GM23248 (cell line): Measurements from ENCODE around the gene TMEM132C.

ENCODE experiments used
- EZH2 ChIP-seq: fragments of 200-600 bp; sonication (generic); IDR thresholded peaks from 2 replicates; pipeline ENCODE4 v1.6.1; 2018; ENCODE audit warnings: antibody characterized with exemption, mild to moderate bottlenecking; ENCODE audit not compliant: insufficient read depth, poor library complexity, severe bottlenecking
- EZH2phosphoT487 ChIP-seq: fragments of 200-600 bp; sonication (generic); IDR thresholded peaks from 2 replicates; pipeline ENCODE4 v1.6.1; 2018; ENCODE audit warnings: antibody characterized with exemption, moderate library complexity, mild to moderate bottlenecking, low read depth; ENCODE audit not compliant: insufficient read depth

DNA sequence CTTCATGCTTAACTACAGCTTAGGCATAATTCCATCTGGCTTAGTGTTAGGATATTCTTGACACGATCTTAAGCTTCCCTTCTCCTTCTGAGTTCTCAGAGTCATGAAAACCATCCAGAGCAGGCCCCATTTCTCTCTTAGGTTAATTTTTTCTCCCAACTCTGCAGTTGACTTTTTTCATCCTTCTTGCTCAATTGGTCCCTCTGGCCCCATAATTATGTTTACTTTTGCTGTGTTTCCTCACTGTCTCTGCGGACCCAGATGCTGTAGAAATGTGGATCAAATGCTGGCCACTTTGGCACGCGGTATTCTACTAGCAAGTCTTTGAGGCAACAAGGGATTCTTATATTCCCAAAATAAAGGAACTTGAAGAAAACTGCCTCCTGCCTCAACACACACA lies 9.5 kb downstream of the TMEM132C start:
- TF ChIP-seq EZH2 (no peak), EZH2phosphoT487 (no peak)
